Measurements from ENCODE around the gene AFF1.
"Not testable (repeated sequence)": the region's sequence is repeated elsewhere in the genome, so short reads cannot be mapped to it uniquely, and the experiment has no call there.

The AFF1 gene

DNA sequence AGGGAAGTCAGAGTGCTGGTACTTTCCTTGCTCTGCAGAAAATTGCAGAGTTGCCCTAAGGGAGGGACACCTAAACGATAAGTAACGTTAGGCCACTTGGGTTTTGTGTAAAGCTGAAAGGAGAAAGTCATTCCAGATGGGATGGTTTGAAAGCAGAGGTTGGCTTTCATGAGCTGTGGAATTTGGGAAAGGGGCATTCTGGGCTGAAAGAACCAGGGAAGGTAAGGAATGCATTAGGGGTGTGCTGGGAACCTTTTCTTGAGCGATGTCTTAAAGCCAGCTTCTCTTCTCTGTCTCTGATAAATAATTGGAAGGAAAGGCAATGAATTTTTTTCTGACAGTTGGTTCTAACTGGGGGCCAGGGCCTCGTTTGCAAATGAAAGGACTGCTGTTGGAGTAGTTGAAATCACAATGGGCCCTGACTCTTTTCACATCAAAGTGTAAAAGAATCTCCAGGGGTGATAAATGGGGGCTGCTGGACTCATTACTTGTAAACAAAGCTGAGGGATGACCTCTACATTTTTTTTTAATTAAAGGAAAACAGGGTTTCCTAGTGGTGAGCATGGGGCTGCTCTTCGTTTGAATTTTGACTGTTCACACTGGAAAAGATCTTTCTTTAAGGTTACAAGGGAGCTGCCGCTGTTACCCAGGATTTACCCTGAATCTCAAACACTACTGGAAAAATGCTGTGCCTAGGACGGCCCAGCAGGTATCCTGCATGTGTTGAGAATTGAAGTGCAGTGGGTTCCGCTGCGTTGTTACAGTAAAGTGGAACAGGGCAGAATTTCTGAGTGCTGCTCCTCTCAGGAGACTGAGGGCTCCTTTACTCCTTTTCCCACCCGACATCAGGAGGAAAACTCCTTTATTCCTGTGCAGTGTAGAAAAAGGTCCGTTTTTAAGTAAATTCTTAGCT lies 25.0 kb downstream of the AFF1 start:
- no peak for DNase-seq

DNA sequence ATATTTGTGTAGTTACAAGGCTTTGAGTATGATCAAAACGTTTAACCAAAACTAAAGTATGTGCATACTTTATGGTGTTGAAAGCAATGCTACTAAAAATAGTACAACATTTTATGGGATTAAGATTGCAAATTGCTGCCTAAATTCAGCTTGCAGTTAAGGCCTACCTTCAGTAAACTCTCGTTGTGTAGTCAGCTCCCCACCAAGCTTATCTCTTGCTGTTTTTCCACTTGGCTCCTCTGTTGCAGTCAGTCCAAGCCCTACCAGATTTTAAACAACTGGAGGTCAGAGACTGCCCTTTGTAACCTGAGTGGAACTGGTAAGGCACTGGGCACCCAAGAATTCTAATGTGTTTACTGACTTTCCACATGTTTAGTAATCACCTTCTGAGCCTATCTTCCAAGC lies 25.7 kb downstream of the AFF1 start:
- no peak for DNase-seq

DNA sequence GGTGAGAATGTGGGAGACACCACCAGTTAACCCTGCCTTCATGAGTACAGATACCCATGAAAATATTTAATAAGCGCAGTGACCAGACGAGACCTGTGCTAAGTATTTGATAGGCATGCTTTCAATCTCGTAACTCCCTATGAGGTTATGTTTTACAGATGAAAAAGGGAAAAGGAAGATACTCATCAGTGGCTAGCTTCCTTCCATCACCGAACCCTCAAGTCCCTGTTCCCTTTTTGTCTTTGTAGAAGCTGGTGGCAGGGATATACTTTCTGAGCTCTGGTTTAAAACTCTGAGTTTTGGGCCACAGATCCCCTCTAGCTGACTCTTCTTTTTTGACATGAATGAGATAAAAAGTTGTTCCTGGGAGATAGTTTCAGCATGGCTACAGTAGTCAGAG lies 26.3 kb downstream of the AFF1 start:
- no peak for DNase-seq

DNA sequence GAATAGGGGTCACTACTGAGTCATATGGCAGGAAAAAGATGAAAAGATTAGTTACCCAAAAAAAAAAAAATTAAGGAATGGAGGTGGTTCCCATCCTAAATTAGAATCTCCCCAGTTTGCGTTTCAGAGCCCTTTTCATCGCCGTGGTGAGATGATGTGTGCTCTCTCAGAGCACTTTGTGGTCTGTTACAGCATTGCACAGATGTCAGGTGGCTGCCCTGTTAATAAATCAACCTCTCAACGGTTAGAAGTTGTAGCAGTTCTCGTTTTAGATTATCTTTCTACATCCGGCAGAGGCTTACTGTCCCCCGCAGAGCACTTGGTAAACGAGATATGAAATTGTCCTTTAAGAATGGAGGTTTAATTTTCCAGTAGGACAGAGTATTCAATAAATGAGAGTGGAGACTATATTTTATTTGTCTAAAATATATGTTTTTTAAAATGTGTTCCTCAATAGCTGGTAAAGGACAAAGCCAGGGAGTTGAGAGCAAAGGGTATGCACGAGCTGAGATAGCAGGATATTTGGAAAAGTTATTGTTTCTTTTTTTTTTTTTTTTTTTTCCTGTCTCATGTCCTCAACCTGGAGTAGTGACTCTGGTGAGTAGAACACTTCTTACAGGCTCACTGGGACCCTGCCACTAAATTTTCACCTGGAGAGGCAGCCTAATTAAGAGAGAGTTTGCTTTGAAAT lies 26.9 kb downstream of the AFF1 start:
- no peak for DNase-seq

DNA sequence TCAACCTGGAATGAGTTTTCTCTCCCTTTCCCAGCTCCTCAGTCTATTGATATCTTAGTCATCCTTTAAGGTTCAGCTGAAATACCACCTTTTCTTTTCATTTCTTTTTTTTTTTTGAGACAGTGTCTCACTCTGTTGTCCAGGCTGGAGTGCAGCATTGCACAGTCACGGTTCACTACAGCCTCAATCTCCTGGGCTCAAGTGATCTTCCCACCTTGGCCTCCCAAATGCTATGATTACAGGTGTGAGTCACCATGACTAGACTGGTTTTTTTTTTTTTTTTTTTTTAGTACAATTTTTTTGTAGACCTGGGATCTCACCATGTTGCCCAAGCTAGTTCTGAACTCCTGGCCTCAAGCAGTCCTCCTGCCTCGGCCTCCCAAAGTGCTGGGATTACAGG lies 28.9 kb downstream of the AFF1 start:
- no peak for DNase-seq

DNA sequence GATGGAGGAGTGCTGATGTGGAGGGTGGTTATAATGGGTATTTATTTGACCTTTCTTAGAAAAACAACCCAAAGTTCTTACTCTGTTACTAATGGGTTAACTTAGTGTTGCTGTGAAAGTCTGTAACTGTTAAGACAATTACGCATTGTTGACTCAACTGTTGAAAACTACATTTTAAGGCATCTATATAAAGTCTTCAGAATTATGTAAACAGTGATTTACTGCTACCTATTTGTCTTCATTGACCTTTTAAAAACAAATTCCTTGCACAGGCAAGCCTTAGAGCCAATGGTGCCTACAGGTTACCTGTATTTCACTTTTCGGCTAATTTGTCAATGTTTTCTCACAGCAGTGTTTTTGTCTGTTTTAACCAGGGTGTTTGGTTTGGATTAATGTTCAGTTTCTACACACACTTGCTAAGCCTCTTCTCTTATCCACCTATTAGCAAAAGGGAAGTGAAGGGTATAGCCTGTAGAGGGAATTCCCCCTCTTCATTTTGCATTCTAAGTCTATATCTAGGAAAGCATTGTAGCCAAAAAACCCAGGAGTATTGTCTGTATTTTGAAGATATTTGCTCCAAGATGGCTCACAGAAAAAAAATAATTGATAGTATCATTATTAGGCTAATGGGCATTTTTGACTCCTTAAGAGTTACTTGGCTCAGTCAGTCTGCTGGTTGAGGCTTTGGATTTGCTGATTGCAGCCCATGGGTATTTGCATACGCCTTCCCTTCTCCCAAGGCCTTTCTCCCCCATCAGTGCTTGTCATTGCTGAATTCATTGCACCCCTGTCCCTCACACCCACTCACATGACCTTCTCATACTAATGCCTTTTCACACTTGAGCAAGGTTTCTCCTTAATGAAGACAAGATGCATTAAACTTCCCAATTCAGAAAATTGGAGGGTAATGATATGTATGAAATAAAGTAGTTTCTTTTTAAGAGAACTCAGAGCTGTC lies 30.5 kb downstream of the AFF1 start:
- no peak for DNase-seq

DNA sequence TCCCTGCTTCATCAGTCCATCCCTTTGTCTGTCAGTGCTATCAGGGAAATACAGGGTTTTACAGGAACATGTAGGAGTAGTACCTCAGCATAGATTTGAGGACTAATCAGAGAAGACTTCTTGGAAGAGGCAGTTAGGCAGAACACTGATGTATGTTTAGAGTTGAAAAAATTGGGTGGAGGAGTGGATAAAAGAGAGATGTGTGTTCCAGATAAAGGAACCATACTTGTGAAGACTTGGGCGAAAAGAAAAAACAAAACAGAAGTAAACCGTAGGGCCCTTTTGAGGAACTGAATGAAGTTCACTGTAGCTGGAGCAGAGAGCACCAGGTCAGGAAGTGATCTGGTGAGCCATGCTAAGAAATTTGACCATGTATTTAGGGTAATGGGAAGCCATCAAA lies 32.3 kb downstream of the AFF1 start:
- no peak for DNase-seq

DNA sequence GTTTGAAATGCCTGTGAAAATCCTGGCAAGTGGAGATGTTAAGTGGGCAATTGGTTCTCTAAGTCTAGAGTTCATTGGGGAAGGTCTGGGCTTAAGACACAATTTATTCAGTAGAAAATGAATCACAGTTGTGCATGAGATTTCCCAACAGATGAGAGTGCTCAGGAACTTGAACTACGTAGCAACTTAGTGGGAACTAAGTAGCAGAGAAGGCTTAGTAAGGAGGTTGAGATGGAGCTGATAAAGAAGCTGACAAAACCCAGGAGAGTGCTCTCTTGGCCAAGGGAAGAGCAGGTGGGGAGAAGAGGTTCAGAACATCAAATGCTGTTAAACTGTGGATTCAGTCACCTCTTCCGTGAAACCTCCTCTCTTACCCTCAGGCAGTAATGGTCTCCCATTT lies 33.0 kb downstream of the AFF1 start:
- no peak for DNase-seq

DNA sequence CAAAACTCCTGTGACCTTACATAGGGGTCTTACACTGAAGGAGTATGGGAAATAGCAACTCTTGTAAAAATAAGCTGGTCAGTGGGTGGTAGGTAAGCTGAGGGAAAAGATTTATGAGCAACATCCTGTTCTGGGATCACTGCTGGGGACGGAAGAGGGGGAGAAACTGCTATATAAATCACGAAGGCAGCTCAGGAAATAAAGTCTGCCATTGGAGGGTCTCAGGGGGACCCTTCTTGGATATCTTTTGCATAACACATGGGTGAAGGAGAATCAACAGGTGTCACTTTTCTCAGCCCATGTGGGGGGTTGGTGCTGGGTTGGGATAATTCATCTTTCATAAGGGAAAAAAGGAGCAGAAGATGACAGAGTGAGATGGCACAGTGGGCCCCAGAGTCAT lies 33.7 kb downstream of the AFF1 start:
- no peak for DNase-seq

DNA sequence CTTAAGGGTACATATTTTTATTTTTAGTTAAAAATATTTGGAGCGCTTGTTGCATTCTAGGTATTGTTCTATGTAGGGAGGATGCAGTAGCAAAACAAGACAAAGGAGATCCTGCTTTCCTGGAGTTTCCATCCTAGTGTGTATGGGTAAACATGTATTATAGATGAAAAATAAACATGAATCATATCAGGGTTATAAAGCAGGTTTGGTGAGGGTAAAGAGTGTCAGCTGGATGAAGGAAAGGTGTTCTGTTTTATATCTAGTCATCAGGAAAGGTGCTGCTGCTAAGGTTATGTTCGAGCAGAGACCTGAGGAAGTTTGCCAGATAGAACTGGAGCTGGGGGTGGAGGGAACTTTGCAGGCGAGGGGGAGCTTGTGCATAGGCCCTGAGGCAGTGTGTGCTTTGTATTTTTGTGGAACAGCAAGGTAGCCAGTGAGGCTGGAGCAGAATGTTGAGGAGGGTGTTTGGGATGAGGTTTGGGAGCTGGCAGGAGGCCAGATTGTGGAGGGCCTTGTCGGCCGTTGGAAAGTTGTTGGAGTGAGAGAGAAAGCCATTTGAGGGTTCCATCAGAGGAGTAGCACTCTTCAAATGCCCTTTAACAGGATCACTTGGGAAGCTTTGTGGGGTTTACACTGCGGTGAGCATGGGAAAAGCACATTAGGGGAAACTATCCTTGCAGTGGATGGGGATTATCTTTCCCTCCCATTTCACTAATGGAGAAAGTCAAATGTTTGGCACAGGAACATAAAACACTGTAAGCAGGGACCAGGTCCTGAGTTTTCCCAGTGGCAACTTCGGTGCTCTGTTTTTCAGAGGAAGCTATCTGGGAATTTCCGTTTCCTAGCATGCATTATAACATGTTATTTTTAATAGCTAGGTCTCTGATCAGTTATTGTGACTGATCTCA lies 35.9 kb downstream of the AFF1 start:
- no peak for DNase-seq

DNA sequence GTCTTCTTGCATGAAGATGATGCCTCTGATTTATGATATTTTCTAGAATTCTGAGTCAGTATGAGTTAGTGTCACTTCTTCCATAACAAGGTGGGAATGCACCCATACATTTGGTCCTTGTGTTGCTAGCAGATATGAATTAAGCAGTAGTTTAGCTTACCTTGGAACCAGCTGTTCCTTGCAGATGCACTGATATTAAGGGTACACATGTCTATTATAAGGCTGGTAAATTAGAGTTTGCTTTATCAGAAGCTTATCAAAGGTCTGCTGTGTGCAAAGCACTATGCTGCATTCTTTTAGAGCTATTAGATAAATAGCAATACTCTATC lies 36.5 kb downstream of the AFF1 start:
- DNase-seq = no peak

DNA sequence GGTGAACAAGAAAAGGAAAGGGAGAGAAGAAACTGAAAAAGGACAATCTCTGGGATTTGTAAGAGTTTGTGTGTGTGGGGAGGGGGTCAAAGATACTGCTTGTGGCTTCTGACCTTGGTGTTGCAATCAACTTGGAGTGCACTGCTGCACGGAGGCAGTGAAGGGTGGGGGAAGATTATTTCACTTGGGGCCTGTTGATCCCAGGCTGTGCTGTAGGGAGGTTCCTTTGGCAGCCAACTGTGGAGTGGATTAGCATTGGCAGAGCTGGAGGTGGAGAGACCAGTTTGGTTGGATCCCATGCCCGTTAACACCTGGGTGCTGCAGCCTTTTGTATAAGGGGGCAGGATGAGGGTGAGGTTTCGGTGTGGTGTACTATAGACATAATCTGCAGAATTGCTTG lies 38.2 kb downstream of the AFF1 start:
- no peak for DNase-seq

DNA sequence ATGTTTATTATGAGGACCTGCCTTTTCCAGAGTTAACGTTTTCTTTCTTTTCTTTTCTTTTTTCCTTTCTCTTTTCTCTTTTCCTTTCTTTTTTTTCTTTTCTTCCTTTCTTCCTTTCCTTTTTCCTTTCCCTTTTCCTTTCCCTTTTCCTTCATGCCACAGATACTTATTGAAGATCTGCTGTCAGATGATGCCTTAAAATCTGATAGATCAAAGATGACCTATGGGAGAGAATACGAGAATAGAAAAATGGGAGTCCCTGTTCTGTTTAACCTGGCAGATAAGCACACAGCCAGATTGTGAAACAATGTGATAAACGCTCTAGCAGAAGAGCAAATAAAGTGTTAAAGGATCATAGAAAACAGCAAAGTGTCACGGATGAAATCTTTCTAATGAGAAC lies 38.9 kb downstream of the AFF1 start:
- DNase-seq = no peak

DNA sequence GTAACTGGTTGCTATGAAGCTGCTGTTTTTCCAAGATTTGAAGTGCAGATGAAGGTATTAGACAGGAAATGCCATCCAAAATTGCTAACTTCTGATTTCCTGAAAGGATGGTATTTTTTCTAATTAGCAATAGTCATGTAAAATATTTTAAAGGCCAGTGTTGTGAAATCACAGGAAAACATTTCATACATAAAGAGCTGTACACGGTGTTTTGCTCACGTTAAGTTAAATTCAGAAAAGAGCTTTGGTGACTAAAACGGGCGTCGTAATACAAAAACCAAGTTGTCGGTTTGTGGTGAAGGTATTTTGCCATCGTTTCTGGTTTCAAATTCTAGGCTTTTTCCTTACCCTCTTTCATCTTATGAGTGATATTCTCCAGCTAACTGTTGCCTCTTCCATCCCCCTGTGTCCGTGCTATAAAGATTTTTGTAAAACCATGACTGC lies 39.8 kb downstream of the AFF1 start:
- DNase-seq = no peak

DNA sequence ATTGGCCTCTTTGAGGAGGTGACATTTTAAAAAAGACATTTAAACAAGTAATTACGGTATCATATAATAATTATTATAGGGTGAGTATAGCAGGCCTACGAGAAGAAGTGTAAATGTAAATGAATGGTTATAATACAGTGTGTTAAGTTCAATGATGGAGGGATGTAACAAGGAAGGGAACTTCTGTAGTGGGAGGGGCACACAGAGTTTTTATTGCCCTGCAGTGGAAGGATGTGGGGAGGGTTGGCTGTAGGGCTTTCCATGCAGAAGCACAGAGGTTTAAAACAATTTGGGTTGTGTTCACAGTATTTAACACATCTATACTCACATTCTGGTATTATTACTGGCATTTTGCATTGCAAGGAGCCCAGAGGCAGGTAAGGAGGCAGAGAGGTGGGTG lies 41.1 kb downstream of the AFF1 start:
- no peak for DNase-seq

DNA sequence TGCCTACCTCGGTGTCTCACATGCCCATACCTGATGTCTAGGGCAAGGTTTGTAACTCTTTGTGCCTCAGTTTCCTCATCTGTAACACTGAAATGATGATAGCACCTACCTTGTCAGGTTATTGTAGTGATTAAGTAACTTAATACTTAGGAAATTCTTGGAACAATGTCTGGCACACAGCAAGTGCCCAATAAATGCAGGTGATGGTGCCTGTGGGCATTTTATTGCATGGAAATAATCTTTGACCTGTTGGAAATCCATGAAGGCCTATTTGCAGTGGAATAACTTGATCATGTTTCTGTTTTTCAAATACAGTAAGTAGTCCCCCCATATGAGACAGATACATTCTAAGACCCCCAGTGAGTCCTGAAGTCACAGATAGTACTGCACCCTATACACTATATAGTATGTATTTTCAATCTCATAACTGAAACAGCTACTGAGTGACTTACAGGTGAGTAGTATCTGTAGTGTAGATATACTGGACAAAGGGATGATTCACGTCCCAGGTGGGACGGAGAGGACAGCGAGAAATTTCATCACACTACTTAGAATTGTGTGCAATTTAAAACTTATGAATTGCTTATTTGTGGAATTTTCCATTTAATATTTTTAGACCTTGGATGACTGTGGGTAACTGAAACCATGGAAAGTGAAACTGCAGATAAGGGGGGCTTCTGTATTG lies 42.1 kb downstream of the AFF1 start:
- no peak for DNase-seq

DNA sequence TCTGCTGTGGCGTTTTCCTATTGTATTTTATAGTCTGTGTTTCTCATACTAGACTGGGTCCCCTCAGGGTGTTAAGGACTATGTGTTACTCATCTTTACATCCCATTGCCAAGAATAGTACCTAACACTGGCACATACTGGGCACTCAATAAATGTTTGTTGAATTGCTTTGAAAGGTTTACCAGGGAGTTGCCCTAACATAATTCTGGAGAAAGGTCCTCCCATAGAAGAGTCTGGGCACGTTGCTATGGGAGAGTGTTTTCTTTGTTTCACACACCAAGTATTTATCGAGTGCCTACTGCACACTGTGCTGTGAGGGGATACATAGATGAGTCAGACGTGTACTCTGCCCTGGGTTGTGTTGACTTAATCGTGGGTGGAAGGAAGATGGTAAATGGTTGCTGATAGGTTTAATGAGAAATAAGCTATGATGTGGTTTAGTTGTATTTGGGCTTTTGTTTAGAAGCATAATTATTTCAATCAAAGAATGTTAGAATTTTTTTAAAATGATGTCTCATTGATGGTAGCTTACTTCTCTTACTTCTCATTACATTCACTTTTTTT lies 42.9 kb downstream of the AFF1 start:
- peak in 1 of 2 experiments; percentile 20 for DNase-seq

DNA sequence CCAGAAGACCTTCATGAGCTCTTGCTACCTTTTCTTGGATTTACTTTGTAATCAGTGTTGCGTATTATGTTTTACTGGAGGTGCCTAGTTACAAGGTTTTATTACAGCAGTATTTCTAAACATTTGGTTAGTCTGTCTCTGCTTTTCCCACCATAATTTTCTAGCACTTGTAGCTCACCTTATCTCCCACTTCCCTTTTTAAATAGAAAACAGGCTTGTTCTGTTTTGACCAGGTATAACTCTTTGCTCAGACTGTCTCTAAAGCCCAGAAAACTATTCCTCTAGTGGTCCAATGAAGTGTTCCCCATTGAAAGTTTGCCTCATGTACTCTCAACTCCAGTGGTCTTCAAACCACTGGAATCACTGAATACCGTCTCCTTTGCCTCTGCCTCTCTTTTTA lies 43.9 kb downstream of the AFF1 start:
- DNase-seq = no peak

DNA sequence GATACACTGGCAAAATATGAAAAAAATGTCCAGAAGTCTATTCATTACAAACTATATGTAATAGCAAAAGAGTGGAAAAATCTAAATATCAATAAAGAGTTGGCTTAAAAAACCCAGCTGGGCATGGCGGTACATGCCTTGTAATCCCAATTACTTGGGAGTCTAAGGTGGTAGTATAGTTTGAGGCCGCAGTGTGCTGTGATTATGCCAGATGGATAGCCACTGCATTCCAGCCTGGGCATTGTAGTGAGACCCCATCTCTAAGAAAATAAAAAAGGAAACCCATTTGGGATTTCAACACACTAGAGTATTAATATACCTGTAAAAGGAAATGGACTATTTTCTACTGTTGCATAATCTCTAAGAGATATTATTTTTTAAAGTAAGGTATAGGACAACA lies 45.4 kb downstream of the AFF1 start:
- no peak for DNase-seq

DNA sequence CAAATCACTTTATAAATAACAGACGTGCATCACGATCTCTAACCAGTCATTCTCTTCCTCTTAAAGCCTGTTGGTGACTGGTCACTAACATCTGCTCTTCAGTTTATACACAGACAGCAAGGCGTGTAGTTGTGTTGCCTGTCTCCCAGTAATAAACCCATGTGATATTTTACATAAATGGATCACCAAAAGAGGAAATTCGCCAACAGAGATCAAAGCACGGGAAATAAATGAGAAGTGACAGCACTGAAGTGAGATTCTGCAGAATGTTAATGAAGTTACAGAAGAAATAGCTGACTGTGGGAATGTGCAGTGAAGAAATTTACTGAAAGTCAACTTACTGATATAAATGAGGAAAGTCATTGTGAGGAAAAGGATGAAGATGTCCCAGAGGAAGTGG lies 47.0 kb downstream of the AFF1 start:
- no peak for DNase-seq

DNA sequence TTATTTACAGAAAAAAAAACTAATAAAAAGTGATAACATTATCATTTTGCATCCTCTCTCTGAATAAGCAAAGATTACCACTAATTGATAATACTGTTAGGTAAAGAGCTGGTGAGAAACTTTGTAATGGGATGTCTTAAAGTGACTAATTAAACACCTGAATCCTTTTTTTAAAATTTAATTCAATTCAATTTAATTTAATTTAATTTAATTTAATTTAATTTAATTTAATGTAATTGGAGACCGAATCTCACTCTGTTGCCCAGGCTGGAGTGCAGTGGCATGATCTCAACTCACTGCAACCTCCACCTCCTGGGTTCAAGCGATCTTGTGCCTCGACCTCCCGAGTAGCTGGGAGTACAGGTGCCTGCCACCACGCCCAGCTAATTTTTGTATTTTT lies 51.0 kb downstream of the AFF1 start:
- not testable (repeated sequence) for DNase-seq
